HG03025 (cell line): ENCODE measurements around the gene PSMD6.

ENCODE experiments used
- ATAC-seq: cut with Tn5 transposase; IDR thresholded peaks from one replicate; pipeline ENCODE4 v1.9.1; 2021; ENCODE audit warnings: mild to moderate bottlenecking, moderate library complexity; ENCODE audit not compliant: unreplicated experiment, low FRiP score

The PSMD6 gene

DNA sequence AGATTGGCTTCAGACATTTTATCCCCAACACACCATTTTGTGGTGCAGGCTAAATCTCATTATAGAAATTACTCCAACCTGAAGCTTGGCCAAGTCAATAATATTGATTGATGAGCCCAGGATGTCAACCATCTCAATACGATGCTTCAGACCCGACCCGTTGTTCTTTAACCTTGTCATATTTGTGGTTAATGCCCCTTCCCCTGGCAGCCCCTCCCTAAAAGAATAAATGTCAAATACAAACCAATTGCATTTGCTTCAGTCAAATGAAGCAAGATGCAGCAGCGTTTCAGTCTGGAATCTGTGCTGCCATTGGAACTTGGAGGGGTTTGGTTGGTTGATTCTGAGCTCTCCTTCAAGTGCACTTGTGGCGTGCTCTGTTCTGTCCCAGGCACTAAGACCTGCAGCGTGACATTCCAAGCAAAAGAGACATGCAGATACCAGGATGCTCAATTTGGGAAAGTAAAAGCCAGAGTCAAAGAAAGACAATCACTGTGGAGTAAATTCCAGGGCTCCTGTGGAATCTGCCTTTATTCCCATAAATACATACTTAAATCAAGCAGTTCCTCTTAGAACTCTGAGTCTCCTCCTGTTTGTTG, 23.8 kb upstream of the PSMD6 start:
- ATAC-seq: no peak

DNA sequence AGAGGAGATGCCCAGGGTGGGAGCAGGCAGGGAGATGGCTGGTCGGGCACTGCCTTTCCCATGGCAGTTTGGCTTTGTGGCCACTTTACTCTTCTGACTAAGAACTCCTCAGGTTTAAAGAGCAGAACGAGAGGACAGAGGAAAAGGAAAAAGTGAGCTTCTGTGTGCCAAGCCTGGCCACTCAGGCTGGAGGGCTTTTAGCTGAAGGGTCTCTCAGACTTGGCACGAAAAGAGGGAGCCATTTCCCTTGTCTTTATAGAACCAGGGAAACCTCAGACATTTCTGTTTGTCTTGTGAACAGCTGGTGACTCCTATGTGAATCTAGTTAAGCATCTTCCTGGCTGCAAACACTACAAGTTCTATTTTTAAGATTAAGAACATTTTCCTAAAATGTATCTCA, 23.3 kb upstream of the PSMD6 start:
- ATAC-seq: no peak

GRCh38 chr3:64042952-64043351, 19.7 kb upstream of the PSMD6 start:
- ATAC-seq: no peak

DNA sequence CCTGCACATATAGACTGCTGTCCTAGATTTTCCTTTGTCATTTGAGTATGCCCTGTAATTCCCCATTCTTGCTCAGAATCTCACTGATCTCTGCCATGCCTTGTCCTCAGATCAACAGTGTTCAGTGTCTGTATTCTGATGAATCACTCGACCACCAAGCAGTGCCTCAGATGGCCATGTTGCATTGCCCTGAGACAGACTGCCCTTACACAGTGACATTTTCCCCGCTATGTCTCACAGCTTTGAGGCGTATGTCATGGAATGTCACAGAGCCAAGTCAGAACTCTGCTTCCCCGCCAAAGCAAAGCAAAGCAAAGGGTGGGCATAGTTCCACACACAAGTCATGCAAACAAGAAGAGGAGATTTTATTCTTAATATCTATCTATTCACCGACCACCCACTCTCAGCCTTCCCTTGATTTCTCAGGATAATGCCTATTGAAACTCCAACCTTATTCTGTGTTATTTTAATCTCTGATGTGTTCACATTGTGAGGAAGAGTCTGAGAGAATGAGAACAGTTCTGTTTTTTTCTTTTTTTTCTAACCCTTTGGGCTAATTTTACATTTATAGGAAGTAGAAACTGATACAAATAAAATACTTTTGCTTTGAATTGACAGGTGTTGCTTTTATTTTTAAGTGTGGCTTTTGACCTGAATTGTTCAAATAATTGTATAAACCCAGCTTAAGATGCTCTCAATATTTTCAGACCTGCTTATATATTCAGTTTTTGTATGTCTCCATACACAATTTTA, 16.9 kb upstream of the PSMD6 start:
- no peak for ATAC-seq

- no peak for ATAC-seq
These were observed 16.0 kb upstream of the PSMD6 start for GRCh38 chr3:64039332-64039731.

GRCh38 chr3:64038253-64038767, 15.0 kb upstream of the PSMD6 start:
- ATAC-seq: no peak

GRCh38 chr3:64037084-64037483, 13.8 kb upstream of the PSMD6 start:
- ATAC-seq: no peak

- no peak for ATAC-seq
These were observed 9.8 kb upstream of the PSMD6 start for GRCh38 chr3:64033069-64033468.

DNA sequence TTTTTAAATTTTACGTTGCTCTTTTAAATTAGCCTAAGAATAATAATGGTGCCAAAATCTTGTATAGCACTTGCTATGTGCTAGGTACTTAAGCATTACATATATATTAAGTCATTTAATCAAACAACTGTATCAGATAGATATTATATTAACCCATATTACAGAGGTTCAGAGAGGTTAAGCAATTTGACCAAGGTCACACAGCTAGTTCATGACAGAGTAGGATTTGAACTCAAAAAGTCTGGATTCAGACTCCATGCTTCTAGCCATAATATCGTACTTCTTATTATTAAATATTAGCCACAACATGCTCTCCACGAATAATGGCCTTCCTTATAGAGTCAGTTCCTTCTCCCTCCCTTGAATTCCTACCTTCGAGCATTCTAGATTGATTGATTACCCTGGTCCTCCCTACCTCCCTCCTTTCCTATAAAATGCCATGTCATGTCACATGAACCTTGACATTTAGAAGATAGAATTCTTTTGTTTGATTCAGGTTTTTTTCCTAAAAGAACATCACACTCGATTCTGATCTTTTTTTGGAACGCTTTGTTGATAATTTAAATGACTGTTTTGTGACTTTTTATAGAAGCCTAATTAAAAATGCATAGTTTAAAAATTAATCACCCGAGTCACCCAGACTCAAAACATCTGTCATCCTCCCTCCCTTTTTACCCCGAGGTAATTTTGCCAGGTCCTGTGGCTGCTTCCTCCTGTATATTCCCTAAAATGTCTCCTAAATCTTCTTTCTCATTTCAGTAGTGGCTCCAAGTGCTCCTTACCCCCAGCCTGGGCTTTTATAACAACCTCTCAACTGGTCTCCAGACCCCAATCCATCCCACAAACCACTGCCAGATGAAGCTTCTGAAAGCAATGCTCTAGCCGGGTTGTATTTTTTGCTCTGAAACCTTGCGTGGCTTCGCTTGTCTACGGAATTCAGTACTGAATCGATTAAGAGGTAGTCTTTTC, 8.5 kb upstream of the PSMD6 start:
- ATAC-seq: no peak

DNA sequence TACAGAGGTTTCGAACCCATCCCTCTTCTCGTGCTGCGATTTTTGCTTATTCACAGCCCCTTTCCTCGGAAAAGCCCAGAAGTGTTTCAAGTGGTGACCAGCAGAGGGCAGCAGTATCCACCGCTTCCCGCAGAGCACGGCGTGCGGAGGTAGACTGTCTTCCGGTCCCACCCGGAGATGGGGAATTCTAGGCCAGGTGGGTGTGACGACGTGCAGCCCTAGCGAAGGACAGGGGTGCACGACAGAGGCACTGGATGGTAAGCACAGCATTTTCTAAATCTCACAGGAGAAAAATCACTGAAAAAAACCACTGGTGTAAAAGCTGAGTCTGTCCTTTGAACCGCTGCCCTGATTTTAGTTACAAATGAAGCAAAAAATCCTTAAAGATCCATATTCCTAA, 7.4 kb upstream of the PSMD6 start:
- ATAC-seq: peak; percentile 92

DNA sequence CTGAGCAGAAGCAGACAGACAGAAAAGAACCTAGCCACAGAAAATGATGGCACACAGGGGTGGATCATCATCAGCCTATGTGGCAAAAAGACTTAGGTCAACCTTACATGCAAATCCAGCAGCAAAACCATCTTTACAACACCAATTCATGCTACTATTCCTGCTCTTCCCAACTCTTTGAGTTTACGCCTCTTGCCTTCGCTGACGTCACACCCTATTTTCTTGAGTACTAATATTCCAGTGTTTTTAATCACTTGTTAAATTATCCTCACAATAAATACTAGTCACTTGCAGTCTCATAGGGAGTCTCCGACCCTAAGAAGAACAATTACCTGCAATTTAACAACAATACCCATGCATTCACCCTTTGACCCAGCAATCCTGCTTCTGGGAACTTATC, 6.0 kb upstream of the PSMD6 start:
- no peak for ATAC-seq

GRCh38 chr3:64028754-64029153, 5.5 kb upstream of the PSMD6 start:
- ATAC-seq: no peak

- no peak for ATAC-seq
These were observed 4.4 kb upstream of the PSMD6 start for GRCh38 chr3:64027658-64028057.

DNA sequence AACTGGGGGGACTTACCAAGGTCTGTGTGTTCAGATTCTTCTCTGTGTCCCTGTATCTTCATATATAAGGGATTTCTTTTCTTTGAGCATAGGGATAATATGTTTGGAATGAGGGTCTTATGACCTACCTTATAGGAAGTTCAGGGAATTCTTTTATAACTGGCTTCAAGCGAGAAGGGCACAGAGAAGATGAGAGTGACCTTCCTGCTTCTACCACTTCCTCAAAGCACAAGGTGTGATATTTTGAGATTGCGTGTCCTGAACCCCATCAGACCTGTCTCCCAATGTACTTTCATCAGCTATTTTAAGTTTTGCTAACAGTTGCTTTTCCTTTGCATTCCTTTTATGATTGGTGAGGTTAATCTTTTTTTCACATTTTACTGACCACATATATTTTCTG, 3.1 kb upstream of the PSMD6 start:
- ATAC-seq: no peak

GRCh38 chr3:64023861-64024223, 548 bp upstream of the PSMD6 start:
- ATAC-seq: no peak

DNA sequence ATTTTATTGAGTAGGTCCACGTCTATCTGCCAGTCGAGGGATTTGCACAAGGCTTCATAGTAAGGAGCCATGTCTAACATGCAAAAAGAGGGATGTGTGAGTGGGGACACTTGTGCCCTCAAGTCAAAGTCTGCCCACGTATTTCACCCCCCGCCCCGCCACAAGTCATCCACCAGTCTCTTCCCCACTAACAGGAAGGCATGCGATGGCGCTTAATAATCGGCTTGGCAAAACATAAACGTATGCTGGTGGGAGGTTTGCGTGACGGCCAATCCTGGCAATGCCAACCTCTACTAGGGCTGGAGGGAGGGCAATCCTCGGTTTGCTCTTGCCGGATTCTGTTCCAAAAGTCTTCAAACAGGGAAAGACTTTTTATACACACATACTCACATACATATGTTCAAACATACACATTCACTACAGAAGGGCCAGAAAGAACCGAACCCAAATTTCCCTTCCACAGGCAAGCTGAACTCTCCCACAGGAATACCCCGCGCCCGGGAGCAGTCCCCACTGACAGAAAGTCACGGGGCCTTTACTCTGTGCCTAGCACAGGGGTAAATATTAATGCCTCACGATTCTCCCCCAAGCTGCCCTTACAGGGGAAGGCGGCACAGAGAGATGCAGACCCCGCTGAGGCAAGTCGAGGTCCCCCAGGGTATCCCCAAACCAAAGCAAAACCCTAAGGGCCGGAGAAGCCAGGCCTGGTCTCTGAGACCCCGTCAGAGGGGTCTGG, 675 bp downstream of the PSMD6 start:
- ATAC-seq: no peak

DNA sequence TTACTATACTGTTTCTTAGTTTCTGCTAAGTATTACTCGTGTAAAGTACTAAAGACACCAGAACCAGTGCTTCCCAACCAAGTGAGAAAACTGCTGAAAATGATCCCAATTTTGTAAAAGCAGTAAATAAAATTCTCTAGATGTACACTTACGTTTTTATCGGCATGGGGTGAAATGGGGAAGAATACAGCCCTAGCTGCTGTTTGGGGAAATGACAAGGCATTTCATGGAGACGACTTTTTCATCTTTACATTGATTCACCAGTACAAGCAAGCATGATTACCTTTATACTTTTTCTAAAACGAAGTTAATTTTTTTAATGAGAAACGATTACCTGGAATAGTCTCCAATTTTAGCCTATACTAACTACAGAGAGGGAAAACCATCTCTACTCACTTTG, 1.4 kb downstream of the PSMD6 start:
- ATAC-seq: no peak

GRCh38 chr3:64019879-64020278, 3.4 kb downstream of the PSMD6 start:
- ATAC-seq: no peak

- no peak for ATAC-seq
These were observed 4.0 kb downstream of the PSMD6 start for GRCh38 chr3:64019271-64019670.

- ATAC-seq: no peak
These were observed 6.2 kb downstream of the PSMD6 start for GRCh38 chr3:64016941-64017620.
